SW480 (cell line): ENCODE data around the gene LIG1.

Experiments
- DNase-seq: peaks from one replicate; pipeline ENCODE4 v3.0.0-alpha.2; 2016; ENCODE audit warnings: low spot score

The LIG1 gene

DNA sequence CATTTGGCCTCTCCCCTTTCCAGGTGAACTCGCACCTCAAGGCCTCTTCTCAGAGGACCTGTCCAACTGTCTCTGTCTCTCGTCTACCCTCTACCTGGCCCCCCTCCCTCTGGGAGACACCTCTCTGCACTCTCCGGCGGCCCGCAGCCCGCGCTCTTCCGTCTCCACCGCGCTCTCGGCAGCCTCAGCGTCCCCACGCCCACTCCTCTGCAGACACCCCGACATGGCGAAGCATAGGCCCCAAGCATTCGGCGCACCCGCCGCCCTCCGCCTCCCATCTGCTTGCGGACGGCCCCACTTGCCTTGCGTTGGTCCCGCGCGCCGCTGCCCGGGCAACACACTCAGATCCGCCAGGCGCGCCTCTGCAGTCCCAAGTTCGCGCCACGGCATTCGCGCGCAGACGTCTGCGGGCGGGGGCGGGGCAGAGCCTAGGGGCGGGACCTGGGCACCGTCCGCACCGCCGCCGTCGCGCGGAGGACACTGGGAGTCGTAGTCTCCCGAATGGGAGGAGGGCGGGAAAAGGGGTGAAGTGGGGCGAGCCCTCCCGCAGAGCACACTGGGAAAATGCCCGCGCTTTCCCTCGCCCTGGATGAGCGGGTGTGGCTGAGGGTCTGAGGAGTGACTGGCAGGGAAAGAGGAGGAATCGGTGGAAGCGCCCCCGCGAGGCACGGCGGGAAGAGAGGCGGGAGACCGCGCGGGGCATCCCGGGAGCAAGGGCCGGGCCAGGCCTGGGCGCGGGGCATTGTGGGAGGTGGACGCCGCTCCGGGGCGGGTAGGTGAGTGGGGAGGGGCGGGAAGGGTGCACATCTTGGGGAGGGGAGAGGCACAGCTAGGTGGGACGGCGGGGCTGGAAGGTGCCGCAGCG is at the start of gene LIG1, which contains the start of gene ZSWIM9:
LIG1 (minus strand) TSS at position 406 of the 865 bp plus-strand sequence. CDS start 4,778 bp downstream, outside the sequence.
ZSWIM9 (plus strand) TSS at position 742 of the 865 bp plus-strand sequence. CDS start 1,123 bp downstream, outside the sequence.
- peak; percentile 98 for DNase-seq

DNA sequence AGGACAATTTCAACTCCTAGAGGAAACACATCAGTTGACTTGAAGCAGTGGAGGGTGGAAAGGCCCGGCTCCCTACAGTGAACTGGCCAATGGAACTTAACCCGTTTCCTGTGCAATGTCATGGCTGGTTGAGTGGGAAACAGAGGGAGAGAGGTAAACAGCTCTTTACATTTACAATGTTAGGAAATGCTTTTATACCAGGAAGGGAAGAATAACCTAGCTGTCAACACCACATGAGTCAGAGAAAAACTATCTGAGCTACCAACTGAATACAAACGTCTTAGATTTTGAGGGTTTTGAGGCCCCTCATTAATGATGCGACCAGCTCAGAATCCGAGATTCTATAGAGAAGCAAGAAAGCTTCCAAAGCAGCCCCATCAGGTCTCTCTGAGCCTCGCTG is 48.9 kb upstream of the LIG1 start:
- no peak for DNase-seq

DNA sequence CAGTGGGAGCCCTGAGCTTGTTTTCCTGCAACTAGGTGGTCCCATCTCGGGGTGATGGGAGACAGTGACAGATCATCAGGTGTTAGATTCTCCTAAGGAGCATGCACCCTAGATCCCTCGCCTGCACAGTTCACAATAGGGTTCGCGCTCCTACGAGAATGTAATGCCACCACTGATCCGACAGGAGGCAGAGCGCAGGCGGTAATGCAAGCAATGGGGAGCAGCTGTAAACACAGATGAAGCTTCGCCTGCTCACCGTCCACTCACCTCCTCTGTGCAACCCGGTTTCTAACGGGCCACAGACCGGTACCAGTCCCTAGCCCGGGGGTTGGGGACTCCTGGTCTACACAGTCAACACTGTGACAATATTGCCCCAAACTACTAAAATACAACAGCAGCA is 46.8 kb upstream of the LIG1 start:
- no peak for DNase-seq

DNA sequence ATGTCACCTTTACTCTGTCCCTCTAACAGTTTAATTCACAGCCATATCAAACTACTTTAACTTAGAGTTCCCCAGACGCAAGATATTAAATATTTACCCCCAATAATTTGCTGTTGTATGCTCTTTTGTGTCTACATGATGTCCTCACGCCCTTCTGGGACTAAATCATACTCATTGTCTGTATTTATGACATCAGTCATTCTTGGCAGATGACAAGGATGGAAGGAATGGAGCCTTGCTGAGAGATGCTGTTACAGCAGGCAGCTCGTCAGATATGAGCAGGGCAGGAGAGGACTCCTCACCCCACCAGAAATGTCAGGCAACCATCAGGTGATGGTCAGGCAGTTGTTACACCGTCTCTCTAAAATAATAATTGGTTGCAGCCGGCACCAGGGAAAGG is 43.8 kb upstream of the LIG1 start:
- no peak for DNase-seq

DNA sequence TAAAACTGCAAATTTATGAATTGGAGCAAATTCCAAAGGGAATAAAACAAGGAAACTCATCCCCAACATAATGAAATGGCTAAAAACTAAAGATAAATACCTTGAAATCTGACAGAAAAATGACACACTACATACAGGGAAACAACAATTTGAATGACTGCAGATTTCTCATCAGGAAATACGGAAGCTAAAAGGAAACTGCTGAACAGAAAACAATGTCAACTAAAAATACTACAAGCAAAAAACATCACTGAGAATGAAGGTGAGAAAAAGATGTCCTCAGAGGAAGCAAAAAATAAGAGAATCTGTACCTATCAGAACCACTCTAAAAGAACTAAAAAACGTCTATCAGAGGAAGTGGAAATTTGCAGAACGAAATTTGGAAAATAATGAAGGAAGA is 39.9 kb upstream of the LIG1 start:
- no peak for DNase-seq

DNA sequence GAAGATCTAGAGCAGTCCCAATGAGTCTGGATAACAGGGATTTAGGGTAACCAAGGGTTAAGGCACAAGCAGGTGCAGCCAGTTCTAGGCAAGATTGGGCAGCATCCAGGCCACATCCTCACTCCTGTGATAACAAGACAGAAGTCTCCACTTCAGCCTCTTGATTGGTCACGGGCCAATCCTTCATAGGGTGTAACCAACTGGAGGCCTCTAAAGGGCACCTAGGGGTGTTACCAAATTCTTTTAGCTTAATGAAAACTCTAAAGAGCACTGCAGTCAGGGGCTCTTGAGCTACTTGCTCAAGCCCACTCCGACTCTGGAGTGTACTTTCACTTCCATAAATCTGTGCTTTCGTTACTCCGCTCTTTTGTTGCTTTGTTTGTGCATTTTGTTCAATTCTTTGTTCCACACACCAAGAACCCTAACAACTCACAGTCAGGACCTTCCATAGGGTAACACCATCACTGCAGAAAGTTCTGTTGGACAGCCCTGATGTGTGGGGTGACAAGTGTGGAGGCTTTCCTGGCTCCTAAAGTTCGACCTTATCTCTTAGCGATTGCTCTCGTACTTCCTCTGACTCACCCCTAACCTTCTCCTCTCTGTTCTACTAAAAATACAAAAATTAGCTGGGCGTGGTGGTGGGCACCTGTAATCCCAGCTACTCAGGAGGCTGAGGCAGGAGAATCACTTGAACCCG is 36.4 kb upstream of the LIG1 start:
- no peak for DNase-seq

DNA sequence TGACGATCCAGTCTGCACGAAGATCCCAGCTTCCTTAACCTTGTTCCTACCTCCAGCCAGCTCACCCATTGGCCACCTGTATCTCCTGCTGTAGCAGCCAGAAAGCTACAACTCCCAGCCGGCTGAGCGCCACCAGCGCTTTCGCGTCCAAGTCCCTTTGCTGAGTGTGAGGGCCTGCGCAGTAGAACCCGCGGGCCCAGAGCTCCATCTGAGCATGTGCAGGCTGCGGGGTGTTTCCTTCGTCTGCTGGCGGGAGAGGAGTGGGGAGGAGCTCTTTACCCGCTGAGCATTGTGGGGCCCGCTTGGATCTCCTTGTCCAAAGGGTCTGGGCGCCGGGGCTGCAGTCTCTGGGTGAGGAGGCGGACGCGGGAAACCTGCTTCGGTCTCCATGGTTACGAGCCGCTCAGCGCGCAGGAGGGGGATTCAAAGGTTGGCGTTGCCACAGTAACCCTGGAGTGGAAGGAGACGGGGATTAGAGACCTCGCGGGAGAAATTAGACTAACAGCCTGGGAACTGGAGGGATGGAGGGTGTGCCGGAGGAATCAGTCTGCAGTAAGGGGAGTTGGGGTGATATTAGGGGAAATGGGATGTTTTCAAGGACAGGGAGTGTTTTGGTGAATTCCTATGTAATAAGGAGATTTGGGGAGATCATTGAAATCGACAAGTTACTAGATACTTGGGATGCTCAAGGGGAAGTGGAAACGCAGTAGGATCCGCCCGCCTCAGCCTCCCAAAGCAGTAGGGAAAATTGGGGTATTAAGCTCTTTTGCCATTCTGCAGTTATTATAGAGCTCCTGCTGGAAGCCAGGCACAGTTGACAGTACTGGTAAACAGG is 33.9 kb upstream of the LIG1 start:
- DNase-seq = peak; percentile 99

DNA sequence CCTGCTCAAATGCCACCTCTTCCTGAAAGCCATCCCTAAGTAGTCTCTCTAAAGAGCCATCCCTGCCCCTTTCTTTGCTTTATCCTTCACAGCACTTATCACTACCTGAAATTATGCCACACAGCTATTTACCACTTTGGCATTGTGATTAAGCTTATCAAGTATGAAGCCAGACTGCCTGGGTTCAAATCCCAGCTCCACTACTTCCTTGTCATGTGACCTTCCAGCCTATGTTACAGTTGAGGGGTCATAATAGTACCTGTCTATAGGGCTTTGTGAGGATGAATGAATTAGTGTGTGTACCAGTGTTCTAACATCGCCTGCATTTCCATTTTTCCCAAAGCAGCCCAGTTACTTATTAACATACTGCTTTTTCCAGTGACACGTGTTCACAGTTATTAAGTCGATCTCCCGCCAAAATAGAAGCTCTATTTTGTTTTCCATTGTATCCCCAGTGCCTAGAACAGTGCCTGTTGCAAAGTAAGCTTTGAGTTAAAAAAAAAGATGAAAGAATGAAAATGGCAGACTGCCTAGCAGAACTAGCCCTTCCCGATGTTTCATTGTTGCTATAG is 33.2 kb upstream of the LIG1 start:
- DNase-seq = no peak

DNA sequence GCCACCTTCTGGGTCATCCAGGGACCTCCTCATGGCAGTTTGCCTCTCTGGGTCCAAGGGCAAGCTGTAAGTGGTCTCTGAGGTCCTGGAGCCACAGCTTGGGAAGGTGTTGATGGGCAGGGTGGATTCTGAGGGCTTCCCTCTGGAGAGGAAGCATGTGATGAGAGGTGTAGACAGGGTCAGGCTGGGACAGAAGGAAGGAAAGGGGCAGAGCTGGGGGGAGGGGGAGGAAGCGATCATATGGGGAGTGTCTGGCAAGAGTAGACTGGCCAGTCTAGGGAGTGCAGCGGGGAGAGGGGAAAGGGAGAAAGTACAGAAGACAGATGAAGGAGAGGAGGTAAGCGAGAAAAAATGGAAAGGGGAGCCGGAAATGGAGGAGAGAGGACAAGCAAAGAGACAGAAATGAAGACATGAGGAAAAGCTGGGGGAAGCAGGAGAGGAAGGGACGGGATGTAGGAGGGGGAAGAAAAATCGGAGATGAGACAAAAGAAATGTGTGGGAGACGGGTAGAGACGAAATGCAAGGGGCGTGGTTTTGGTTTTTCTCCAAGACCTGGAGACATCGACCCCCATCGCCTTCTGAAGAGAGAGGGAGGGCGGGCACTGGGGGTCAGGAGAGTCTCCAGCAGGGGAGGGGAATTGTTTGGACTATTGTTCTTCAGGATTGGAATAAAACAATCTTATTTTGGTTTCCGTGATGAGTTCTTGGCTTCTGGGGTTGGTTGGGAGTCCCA is 27.0 kb upstream of the LIG1 start:
- no peak for DNase-seq

DNA sequence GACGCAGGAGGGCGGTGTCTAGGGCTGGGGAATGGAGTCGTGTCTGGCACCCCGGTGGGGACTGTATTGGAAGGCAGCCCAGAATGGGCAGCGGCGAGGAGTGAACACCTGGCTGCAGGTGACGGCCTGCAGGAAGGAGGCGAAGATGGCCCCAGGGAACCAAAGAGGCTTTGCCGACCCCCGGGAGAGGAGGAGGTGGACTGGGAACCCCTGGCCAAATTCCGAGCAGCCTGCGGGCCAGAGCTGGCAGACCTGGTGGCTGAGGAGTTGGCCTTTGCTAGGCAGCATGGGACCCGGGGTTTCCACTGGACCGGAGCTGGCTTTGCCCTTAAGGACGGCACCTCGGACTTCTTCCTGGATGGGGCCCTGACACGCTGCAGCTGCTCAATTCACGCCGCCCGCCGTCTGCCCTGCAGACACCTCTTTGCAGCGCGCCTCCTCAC is 26.2 kb upstream of the LIG1 start:
- DNase-seq = no peak

DNA sequence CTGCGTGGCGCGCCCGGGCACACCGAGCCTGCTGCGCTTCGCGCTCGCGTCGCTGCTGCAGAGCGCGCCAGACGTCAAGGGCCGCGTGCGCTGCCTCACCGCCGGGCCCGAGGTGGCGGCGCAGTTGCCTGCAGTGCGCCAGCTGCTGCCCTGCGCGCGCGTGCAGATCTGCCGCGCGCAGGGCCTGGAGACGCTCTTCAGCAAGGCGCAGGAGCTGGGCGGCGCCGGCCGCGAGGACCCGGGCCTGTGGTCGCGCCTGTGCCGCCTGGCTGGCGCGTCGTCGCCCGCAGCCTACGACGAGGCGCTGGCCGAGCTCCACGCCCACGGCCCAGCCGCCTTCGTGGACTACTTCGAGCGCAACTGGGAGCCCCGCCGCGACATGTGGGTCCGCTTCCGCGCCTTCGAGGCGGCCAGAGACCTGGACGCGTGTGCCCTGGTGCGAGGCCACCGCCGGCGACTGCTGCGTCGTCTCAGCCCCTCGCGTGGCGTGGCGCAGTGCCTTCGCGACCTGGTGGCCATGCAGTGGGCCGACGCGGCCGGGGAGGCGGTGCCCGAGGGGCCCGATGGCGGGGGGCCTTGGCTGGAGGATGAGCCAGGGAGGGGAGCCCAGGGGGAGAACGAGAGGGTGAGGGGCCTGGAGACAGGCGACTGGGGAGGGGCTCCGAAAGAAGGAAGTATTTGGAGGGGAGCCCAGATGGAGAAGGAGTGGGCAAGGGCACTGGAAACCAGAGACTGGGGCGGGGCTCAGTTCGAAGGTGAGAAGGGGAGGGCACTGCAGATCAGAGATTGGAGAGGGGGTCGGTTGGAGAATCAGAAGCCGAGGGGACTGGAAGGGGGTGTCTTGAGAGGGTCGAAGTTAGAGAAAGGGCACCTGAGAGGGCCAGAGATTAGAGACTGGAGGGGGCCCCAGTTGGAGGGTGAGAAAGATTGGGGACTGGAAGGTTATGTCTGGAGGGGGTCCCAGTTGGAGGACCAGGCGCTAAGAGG is 25.0 kb upstream of the LIG1 start:
- DNase-seq = no peak

DNA sequence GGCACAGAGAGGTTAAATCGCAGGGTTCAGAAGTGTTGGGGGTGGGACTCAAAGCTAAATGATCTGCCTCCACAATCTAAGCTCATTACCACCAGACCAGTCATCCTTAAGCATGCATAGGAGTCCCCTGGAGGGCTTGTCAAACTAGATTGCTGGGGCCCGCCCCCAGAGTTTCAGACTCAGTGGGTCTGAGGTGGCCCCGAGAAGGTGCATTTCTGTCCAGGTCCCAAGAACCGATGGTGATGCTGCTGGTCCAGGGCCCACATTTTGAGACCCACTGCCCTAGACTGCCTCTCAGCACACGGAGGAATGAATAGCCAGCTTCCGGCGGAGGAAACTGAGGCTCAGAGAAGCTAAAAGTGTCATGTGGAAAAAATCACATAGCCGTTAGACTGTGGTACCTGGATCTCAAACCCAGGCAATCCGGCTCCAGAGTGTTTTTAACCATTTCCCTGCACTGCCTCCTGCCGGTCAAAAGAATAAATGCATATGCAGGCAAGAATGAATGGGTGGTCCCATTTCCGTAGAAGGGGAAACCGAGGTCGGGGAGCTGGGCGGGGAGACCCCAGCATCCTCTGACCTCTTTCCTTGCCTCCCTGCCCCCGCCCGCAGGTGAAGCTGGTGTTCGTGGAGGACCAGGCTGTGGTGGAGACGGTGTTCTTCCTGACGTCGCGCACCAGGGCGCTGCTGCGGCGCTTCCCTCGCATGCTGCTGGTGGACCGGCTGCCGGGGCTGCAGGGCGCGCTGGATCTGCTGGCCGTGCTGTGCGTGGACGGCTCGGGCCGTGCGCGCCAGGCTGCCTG is 24.1 kb upstream of the LIG1 start:
- DNase-seq = no peak

DNA sequence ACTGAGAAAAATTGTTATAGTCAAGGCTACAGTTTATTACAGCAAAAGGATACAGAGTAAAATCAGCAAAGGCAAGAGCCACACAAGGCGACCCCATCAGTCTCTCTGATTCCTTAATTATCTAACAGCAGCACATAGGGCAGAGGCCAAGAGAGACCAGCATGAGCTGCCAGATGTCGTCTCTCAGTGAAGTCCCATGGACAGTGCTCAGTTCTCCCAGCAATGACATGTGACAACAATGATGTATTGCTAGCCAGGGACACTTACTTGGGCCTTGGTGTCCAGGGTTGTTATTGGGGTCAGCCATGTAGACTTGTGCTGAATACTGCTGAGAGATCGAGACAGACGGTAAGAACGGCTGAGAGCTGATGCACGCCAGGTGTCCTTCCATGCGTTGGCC is 22.6 kb upstream of the LIG1 start:
- DNase-seq = no peak

DNA sequence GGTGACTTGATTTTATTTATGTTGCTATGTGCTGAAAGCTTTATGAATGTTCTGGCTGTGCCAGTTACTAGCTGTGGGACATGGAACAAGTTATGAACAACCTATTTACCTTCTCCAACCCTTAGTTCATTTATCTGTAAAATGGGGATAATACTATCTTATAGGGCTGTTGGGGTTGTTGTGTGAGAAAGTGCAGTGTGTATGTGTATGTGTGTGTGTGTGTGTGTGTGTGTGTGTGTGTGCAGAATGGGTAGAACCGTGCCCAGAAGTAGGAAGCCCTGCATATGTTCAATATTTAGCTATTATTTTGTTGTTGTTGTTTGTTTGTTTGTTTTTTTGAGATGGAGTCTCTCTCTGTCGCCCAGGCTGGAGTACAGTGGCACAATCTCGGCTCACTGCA is 20.7 kb upstream of the LIG1 start:
- no peak for DNase-seq

DNA sequence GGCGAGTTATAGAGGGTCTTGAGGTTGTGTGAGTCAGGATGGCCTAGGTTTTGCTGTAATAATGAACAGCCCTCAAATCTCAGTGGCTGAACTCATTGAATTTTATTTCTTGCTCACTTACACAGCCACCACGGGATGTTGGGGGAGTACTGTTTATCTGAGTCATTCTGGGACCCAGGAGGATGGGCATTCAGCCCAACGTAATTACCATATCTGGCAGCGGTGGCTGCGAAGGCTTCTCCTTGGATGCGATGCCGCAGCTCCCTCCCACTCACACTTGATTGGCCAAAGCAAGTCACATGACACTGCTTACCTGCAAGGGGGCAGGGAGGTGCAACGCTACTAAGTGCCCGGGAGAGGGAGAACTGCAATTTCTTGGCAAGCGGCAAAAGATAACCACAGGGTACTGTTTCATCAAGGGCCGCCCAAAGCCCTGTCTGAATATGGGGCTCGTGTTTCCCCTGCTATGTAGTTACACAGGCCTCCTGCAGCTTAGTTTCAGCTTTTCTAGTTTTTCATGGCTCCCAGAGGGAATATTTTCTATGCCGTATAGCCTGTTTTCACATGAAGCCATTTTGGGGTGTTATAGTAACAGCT is 20.2 kb upstream of the LIG1 start:
- peak; percentile 72 for DNase-seq

DNA sequence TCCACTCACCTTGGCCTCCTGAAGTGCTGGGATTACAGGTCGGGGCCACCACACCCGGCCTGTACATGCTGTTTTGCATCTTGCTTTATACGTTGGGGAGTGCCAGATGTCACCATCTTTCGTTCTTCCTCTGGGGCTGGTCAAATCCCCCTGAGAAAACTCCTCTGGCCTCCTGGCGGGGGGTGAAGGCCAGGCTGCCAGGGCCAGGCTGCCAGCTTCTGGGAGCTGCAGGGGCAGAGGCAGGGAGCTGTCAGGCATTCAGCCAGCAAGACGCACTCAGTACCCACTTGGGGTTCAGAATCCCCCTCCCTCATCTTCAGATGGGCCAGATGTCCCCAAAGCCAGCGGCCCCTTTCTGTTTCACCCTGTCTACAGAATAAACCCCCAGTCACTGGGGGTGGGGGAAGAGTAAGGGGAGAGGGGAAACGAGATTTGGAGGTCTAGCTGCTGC is 16.4 kb upstream of the LIG1 start:
- no peak for DNase-seq

DNA sequence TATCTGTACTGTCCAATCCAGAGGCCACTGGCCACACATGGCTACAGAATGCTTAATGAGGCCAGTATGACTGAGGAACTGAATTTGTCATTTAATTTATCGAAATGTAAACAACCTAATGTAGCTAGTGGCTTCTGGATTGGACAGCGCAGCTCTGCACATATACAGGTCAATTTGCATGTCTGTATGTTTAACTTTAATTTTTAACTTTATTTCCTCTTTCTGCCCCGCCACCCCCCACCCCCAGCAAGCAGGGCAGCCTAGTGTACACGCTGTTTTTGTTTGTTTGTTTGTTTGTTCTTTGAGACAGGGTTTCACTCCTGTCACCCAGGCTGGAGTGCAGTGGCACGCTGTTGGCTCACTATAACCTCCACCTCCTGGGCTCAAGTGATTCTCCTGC is 15.9 kb upstream of the LIG1 start:
- DNase-seq = no peak

DNA sequence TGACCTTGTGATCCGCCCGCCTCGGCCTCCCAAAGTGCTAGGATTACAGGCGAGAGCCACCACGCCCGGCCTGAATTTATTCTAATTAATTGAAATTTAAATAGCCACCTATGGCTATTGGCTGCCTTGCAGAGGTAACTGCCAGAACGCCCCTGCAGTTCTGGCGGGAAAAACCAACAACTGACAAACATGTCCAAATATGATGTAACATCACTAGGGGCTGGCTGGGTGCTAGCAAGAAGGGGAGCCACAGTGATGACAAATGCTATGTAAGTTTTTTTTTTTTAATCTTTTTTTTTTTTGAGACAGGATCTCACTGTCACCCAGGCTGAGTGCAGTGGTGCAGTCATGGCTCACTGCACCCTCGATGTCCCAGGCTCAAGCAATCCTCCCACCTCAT is 13.2 kb upstream of the LIG1 start:
- DNase-seq = no peak

DNA sequence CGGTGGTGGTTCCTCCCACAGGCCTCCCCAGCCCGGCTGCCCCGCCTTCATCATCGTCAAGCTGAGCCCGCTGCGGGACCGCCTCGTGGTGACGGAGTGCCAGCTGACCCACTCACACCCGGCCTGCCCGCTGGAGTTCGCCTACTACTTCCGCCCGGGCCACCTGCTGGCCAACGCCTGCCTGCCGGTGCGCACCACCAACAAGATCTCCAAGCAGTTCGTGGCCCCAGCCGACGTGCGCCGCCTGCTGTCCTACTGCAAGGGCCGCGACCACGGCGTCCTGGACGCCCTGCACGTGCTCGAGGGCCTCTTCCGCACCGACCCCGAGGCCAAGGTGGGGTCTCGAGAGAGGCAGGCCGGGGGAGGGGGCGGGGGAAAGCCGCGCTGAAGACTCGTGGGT is 12.3 kb upstream of the LIG1 start:
- DNase-seq = no peak
